ACC112 (cell line): ENCODE data around the gene KDM4B.

ENCODE experiments used
- H2AFZ ChIP-seq: fragments of 200-600 bp; sonication (generic); one replicate; pipeline ENCODE4 v1.6.0; 2017; ENCODE audit warnings: antibody characterized with exemption, low read length; ENCODE audit not compliant: unreplicated experiment
- H3K27ac ChIP-seq: fragments of 200-600 bp; sonication (generic); 2 replicates; pipeline ENCODE4 v1.5.1; 2014; ENCODE audit warnings: low read depth, mild to moderate bottlenecking, antibody characterized with exemption, low read length, moderate library complexity
- H3K27me3 ChIP-seq: fragments of 200-600 bp; sonication (generic); 2 replicates; pipeline ENCODE4 v1.6.1; 2014; ENCODE audit warnings: mild to moderate bottlenecking, antibody characterized with exemption, low read length, moderate library complexity, mixed read lengths; ENCODE audit not compliant: insufficient read depth
- H3K36me3 ChIP-seq: fragments of 200-600 bp; sonication (generic); 2 replicates; pipeline ENCODE4 v1.6.1; 2016; ENCODE audit warnings: mild to moderate bottlenecking, antibody characterized with exemption, low read length, moderate library complexity, mixed read lengths; ENCODE audit not compliant: insufficient read depth
- H3K4me1 ChIP-seq: fragments of 200-600 bp; sonication (generic); one replicate; pipeline ENCODE4 v1.6.1; 2016; ENCODE audit warnings: low read length, mixed read lengths; ENCODE audit not compliant: insufficient read depth, unreplicated experiment, control insufficient read depth
- H3K4me3 ChIP-seq: fragments of 200-600 bp; sonication (generic); 2 replicates; pipeline ENCODE4 v1.5.1; 2014; ENCODE audit warnings: mild to moderate bottlenecking, low read depth, low read length
- H3K79me2 ChIP-seq: fragments of 200-600 bp; sonication (generic); one replicate; pipeline ENCODE4 v1.6.0; 2016; ENCODE audit warnings: low read length; ENCODE audit not compliant: control insufficient read depth, unreplicated experiment, insufficient read depth

KDM4B gene

GRCh38 chr19:5042556-5042955 is 73.6 kb downstream of the KDM4B start:
- no peak overlapping the region for H3K27ac ChIP-seq
- no peak overlapping the region for H3K4me3 ChIP-seq
- peaks cover 5% of the 10 kb centered on the region for H3K79me2 ChIP-seq
- H3K27me3 ChIP-seq = no peaks in the 10 kb centered on the region
- peaks cover 15% of the 10 kb centered on the region for H3K4me1 ChIP-seq
- H2AFZ ChIP-seq = no peak overlapping the region
- peaks cover 3% of the 10 kb centered on the region; the same call in 1 of the 2 replicates for H3K36me3 ChIP-seq

GRCh38 chr19:5045029-5045428 is 76.1 kb downstream of the KDM4B start:
- H3K4me1 ChIP-seq = peaks cover 28% of the 10 kb centered on the region
- H3K36me3 ChIP-seq = peaks cover 3% of the 10 kb centered on the region; the same call in 1 of the 2 replicates
- no peak overlapping the region for H3K4me3 ChIP-seq
- H3K27ac ChIP-seq = no peak overlapping the region
- no peak overlapping the region for H2AFZ ChIP-seq
- no peaks in the 10 kb centered on the region for H3K27me3 ChIP-seq
- H3K79me2 ChIP-seq = peaks cover 3% of the 10 kb centered on the region

- Histone ChIP-seq H3K4me3 (no peak overlapping the region), H3K4me1 (peaks cover 28% of the 10 kb centered on the region), H2AFZ (no peak overlapping the region), H3K36me3 (peaks cover 3% of the 10 kb centered on the region; the same call in 1 of the 2 replicates), H3K27me3 (no peaks in the 10 kb centered on the region), H3K79me2 (peaks cover 3% of the 10 kb centered on the region), H3K27ac (no peak overlapping the region)
Measured at GRCh38 chr19:5045956-5046338, 77.0 kb downstream of the KDM4B start.

- H3K36me3 ChIP-seq = peaks cover 3% of the 10 kb centered on the region; the same call in 1 of the 2 replicates
Measured at GRCh38 chr19:5046339-5047039, 77.6 kb downstream of the KDM4B start.

GRCh38 chr19:5047251-5047935 is 78.5 kb downstream of the KDM4B start:
- no peak overlapping the region for H2AFZ ChIP-seq
- H3K79me2 ChIP-seq = peaks cover 3% of the 10 kb centered on the region
- no peaks in the 10 kb centered on the region for H3K27me3 ChIP-seq
- H3K27ac ChIP-seq = no peak overlapping the region
- H3K4me3 ChIP-seq = no peak overlapping the region
- H3K36me3 ChIP-seq = peaks cover 3% of the 10 kb centered on the region; the same call in 1 of the 2 replicates
- peaks cover 28% of the 10 kb centered on the region for H3K4me1 ChIP-seq

More at GRCh38 chr19:5046339-5047039, 77.6 kb downstream of the KDM4B start:
- H3K4me1 ChIP-seq = peaks cover 28% of the 10 kb centered on the region
- H3K4me3 ChIP-seq = no peak overlapping the region
- no peaks in the 10 kb centered on the region for H3K27me3 ChIP-seq
- no peak overlapping the region for H3K27ac ChIP-seq
- peaks cover 3% of the 10 kb centered on the region for H3K79me2 ChIP-seq
- H2AFZ ChIP-seq = no peak overlapping the region

GRCh38 chr19:5048091-5048726 is 79.3 kb downstream of the KDM4B start:
- H3K4me3 ChIP-seq = peak overlapping the region; percentile 49; the same call in 1 of the 2 replicates
- no peaks in the 10 kb centered on the region for H3K27me3 ChIP-seq
- H3K79me2 ChIP-seq = peaks cover 3% of the 10 kb centered on the region
- H3K27ac ChIP-seq = peak overlapping the region; percentile 31; the same call in 1 of the 2 replicates
- H3K4me1 ChIP-seq = peaks cover 28% of the 10 kb centered on the region
- H2AFZ ChIP-seq = no peak overlapping the region
- no peaks in the 10 kb centered on the region for H3K36me3 ChIP-seq

- H3K4me1 ChIP-seq = peaks cover 28% of the 10 kb centered on the region
- peak overlapping the region; percentile 49; the same call in 1 of the 2 replicates for H3K4me3 ChIP-seq
- no peaks in the 10 kb centered on the region for H3K36me3 ChIP-seq
Measured at GRCh38 chr19:5048727-5049553, 80.0 kb downstream of the KDM4B start.

GRCh38 chr19:5049561-5049960 is 80.6 kb downstream of the KDM4B start:
- Histone ChIP-seq H3K4me1 (peaks cover 28% of the 10 kb centered on the region), H2AFZ (no peak overlapping the region), H3K36me3 (no peaks in the 10 kb centered on the region), H3K79me2 (peaks cover 3% of the 10 kb centered on the region), H3K4me3 (no peak overlapping the region), H3K27ac (no peak overlapping the region), H3K27me3 (no peaks in the 10 kb centered on the region)

More at GRCh38 chr19:5048727-5049553, 80.0 kb downstream of the KDM4B start:
- no peak overlapping the region for H2AFZ ChIP-seq
- no peaks in the 10 kb centered on the region for H3K27me3 ChIP-seq
- peaks cover 3% of the 10 kb centered on the region for H3K79me2 ChIP-seq
- peak overlapping the region; percentile 31; the same call in 1 of the 2 replicates for H3K27ac ChIP-seq

- Histone ChIP-seq H3K27ac (no peak overlapping the region), H3K27me3 (no peaks in the 10 kb centered on the region), H3K36me3 (no peaks in the 10 kb centered on the region), H3K79me2 (peaks cover 3% of the 10 kb centered on the region), H2AFZ (no peak overlapping the region), H3K4me3 (no peak overlapping the region), H3K4me1 (peaks cover 28% of the 10 kb centered on the region)
Measured at GRCh38 chr19:5050067-5050656, 81.2 kb downstream of the KDM4B start.

GRCh38 chr19:5050905-5051304 is 82.0 kb downstream of the KDM4B start:
- Histone ChIP-seq H3K79me2 (peaks cover 3% of the 10 kb centered on the region), H3K36me3 (no peaks in the 10 kb centered on the region), H3K27ac (no peak overlapping the region), H3K27me3 (no peaks in the 10 kb centered on the region), H3K4me3 (no peak overlapping the region), H3K4me1 (peaks cover 25% of the 10 kb centered on the region), H2AFZ (no peak overlapping the region)
